ENCODE data around the gene ABCC1. TPM values are rescaled to one million over a fixed set of nuclear protein-coding genes. Genes with fewer than 3 reads are reported as not detected.

ABCC1 gene
- total RNA-seq, 1 donor from 2014 or later = 38.7 TPM

DNA sequence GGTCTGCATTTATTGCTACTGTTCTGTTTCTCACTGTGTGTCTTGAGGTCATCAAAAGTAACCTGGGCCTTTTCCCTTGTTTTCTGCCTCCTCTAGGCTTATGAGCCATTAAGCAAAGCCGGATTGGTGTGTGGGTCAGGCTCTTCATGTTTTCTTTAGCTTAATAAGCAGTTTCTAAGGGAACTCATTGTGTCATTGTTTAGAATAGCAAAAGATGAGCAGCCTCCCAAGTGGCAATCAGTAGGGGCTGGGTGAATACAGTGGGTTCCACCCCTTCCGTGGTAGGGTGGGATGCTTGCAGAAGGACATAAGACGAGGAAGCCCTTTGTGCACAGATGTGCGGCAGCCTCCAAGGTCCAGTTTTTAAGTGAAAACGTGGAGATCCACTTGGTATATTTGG lies 34.5 kb downstream of the ABCC1 start:
- H3K4me3 Mint-ChIP-seq = no peak overlapping the region

DNA sequence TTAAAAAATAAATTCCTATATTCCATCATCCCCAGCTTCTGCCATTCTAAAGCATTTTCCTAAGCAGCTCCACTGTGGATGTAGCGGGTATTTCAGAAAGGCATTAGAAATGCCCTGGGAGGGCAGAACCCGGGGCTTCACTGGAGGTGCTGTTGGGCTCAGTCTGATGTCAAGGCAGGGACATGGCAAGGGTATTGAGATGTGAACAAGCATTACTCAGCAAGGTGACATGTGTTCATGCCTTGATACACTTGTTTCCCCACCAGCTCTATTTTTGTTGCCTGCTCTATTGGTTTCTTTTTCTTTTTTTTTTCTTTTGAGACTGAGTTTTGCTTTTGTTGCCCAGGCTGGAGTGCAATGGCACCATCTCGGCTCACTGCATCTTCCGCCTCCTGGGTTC lies 35.7 kb downstream of the ABCC1 start:
- no peak for DNase-seq (ENCODE audit: low read depth, low spot score)
- Mint-ChIP-seq H3K4me1 (peaks cover 26% of the 10 kb centered on the region), H3K4me3 (no peak overlapping the region), H3K9me3 (peaks cover 11% of the 10 kb centered on the region), H3K27ac (ENCODE audit: unreplicated experiment) (no peak overlapping the region), H3K27me3 (ENCODE audit: low read depth) (no peaks in the 10 kb centered on the region), H3K36me3 (ENCODE audit: low read depth) (peaks cover 18% of the 10 kb centered on the region)
- TF ChIP-seq, protein P1, sequence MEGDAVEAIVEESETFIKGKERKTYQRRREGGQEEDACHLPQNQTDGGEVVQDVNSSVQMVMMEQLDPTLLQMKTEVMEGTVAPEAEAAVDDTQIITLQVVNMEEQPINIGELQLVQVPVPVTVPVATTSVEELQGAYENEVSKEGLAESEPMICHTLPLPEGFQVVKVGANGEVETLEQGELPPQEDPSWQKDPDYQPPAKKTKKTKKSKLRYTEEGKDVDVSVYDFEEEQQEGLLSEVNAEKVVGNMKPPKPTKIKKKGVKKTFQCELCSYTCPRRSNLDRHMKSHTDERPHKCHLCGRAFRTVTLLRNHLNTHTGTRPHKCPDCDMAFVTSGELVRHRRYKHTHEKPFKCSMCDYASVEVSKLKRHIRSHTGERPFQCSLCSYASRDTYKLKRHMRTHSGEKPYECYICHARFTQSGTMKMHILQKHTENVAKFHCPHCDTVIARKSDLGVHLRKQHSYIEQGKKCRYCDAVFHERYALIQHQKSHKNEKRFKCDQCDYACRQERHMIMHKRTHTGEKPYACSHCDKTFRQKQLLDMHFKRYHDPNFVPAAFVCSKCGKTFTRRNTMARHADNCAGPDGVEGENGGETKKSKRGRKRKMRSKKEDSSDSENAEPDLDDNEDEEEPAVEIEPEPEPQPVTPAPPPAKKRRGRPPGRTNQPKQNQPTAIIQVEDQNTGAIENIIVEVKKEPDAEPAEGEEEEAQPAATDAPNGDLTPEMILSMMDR (conservative IDR thresholded peaks at IDR 0.05) = no peak

More for the DNA sequence above, 34.5 kb downstream of the ABCC1 start:
- TF ChIP-seq, protein P1 (conservative IDR thresholded peaks at IDR 0.05) = no peak
- Mint-ChIP-seq H3K27me3 (ENCODE audit: low read depth) (no peaks in the 10 kb centered on the region), H3K27ac (ENCODE audit: unreplicated experiment) (peak overlapping the region; percentile 32), H3K36me3 (ENCODE audit: low read depth) (peaks cover 28% of the 10 kb centered on the region), H3K4me1 (peaks cover 17% of the 10 kb centered on the region), H3K9me3 (peaks cover 14% of the 10 kb centered on the region)
- no peak for DNase-seq (ENCODE audit: low read depth, low spot score)

DNA sequence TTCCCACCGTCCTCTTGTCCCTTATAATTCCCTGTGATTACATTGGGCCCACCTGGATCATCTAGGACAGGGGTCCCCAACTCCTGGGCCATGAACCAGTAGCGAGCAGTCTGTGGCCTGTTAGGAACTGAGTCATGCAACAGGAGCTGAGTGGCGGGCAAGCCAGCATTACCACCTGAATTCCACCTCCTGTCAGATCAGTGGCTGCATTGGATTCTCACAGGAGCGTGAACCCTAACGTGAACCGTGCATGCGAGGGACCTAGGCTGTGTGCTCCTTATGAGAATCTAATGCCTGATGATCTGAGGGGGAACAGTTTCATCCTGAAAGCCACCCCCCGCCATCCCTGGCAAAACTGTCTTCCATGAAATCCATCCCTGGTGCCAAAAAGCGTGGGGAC lies 36.8 kb downstream of the ABCC1 start:
- H3K27me3 Mint-ChIP-seq (ENCODE audit: low read depth) = no peaks in the 10 kb centered on the region
- H3K4me1 Mint-ChIP-seq = peaks cover 30% of the 10 kb centered on the region
- TF ChIP-seq, protein P1 (conservative IDR thresholded peaks at IDR 0.05) = no peak
- peaks cover 7% of the 10 kb centered on the region for H3K9me3 Mint-ChIP-seq
- peaks cover 10% of the 10 kb centered on the region for H3K36me3 Mint-ChIP-seq (ENCODE audit: low read depth)
- no peak for DNase-seq (ENCODE audit: low read depth, low spot score)
- no peak overlapping the region for H3K4me3 Mint-ChIP-seq
- H3K27ac Mint-ChIP-seq (ENCODE audit: unreplicated experiment) = no peak overlapping the region

DNA sequence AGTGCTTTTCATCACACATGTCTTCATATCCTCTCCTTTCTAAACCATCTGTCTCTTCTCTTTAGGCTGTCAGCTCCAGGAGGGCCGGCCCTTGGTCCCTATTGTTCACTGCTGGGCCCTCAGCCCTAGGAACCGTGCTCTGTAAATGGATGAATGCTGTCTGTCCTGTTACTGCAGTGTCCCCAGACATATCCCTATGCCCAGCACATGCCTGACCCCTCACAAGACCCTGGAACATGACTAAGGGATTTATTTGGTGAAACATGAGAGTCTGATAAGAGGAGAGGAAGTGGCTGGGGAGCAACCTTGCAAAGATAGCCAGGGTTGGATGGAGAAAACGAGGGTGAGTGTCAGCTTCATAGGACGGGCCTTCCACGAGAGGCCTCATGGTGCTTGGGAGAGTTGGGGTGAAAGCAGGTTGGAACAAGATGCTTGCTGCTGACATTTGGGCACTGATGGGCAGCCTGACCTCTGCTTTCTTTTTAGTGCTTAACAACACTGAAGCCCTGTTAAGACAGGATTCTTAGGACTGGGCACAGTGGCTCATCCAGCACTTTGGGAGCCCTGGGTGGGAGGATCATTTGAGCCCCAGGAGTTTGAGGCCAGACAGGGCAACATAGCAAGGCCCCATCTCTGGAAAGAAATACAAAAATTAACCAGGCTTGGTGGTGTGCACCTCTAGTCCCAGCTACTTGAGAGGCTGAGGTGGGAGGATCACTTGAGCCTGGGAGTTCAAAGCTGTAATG lies 39.0 kb downstream of the ABCC1 start:
- H3K9me3 Mint-ChIP-seq = no peaks in the 10 kb centered on the region
- TF ChIP-seq, protein P1 (conservative IDR thresholded peaks at IDR 0.05) = no peak
- H3K4me3 Mint-ChIP-seq = no peak overlapping the region
- peaks cover 30% of the 10 kb centered on the region for H3K4me1 Mint-ChIP-seq
- H3K27me3 Mint-ChIP-seq (ENCODE audit: low read depth) = no peaks in the 10 kb centered on the region
- no peak for DNase-seq (ENCODE audit: low read depth, low spot score)
- no peaks in the 10 kb centered on the region for H3K36me3 Mint-ChIP-seq (ENCODE audit: low read depth)
- no peak overlapping the region for H3K27ac Mint-ChIP-seq (ENCODE audit: unreplicated experiment)

DNA sequence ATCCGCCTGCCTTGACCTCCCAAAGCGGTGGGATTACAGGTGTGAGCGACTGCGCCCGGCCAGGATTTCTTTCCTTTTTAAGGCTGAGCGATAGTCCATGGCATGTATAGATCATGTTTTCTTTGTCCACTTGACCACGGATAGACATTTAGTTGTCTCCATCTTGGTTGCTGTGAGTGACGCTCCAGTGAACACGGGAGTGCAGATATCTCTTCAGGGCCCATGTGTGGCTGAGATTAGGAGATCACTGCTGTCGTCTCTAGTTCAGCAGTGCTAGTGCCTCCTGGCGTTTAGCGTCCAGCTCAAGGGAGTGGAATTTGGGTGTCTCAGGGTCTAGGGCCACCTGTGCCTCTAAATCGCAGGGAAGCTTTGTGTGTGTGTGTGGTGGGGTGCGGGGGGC lies 41.5 kb downstream of the ABCC1 start:
- Mint-ChIP-seq H3K9me3 (no peaks in the 10 kb centered on the region), H3K27ac (ENCODE audit: unreplicated experiment) (no peak overlapping the region), H3K27me3 (ENCODE audit: low read depth) (no peaks in the 10 kb centered on the region), H3K36me3 (ENCODE audit: low read depth) (no peaks in the 10 kb centered on the region), H3K4me3 (no peak overlapping the region), H3K4me1 (peaks cover 26% of the 10 kb centered on the region)
- TF ChIP-seq, protein P1 (conservative IDR thresholded peaks at IDR 0.05) = no peak
- DNase-seq (ENCODE audit: low read depth, low spot score) = no peak

Measured in neural crest cell (in vitro differentiated cells).